ENCODE data around the gene SLC43A1.
A peak's percentile ranks its signal among the peaks of the same experiment; 100 is the strongest.
"Not testable (repeated sequence)": the region's sequence is repeated elsewhere in the genome, so short reads cannot be mapped to it uniquely, and the experiment has no call there.

The SLC43A1 gene

GRCh38 chr11:57460758-57461749 lies 54.4 kb downstream of the SLC43A1 start:
- no peak for DNase-seq (ENCODE audit: low read depth in 2 of 2)

GRCh38 chr11:57460022-57460757 lies 55.3 kb downstream of the SLC43A1 start, which contains the start of gene RTN4RL2:
Gene RTN4RL2 (plus strand): TSS chr11:57460528. CDS start chr11:57460866, 338 bp downstream.
- DNase-seq (ENCODE audit: low read depth in 2 of 2): no peak

GRCh38 chr11:57459164-57460021 lies 56.1 kb downstream of the SLC43A1 start:
- DNase-seq (ENCODE audit: low read depth in 2 of 2): no peak

DNA sequence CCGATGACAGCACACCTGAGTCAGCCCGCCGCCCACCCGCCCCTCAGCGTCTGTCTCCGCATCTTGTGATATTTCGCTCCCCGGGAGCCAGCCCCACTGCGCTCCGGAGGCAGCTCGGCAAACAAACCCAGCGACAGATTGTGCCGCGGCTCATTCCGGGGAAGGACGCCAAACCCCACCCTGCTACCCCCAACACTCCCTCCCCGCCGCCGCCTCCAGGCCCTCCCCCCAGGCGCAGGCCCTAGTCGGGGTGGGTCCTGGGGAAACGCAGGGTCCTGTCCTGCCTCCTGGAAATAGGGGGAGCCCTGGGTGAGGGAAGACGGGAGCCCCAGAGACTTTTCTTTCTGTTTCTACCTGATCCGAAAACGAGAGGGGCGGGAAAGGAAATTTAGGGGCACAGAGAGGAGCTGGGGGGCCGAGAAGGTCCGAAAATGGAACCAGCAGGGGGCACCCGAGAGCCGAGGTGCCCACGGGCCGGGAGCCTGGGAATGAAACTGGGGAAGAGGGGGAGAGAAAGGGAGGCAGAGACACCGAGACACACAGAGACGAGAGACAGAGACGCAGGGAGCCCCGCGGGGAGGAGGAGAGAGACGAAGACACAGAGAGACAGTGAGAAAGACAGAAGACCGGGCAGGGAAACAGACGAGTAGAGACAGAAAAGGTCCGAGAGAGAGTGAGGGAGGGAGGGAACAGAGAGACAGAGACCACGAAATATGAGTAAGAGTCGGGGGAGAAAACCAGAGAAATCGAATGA lies 56.9 kb downstream of the SLC43A1 start:
- no peak for DNase-seq (ENCODE audit: low read depth in 2 of 2)

GRCh38 chr11:57458060-57458409 lies 57.5 kb downstream of the SLC43A1 start:
- DNase-seq (ENCODE audit: low read depth in 2 of 2): no peak

GRCh38 chr11:57457643-57458023 lies 57.9 kb downstream of the SLC43A1 start:
- no peak for DNase-seq (ENCODE audit: low read depth in 2 of 2)

DNA sequence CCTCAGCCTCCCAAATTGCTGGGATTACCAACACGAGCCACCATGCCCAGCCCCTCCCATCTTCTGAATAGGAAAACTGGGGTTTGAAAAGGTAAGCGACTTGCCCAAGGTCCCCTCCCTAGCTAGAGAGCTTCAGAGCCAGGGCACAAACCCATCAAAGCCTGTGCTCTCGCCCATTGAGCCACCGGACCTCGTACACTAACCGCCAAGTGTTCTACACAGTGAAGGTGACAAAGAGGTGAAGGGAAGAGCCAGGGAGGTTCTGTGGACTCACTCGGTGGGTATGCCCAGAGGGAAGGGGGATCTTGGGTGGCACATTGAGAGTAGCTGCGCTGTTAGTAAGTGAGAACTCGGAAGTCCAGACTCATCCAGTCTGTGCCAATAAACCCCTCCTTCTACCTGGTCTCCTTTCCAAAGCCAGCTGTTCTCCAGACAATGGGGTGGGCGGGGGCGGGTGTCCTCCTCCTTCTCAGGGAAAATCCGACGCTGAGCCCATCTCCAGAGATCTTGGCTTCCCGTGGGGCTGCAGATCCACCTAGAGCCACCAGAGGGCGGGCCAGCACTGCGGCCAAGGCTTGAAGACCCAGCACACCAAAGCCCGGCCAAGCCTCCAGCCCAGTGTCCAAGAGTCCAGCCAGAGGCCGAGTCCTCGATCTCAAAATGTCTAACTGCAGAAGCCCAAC lies 58.4 kb downstream of the SLC43A1 start:
- peak in 1 of 2 donors; percentile 65 for DNase-seq (ENCODE audit: low read depth in 2 of 2)

GRCh38 chr11:57453543-57454177 lies 61.8 kb downstream of the SLC43A1 start:
- no peak for DNase-seq (ENCODE audit: low read depth in 2 of 2)

- DNase-seq (ENCODE audit: low read depth in 2 of 2): no peak
Measured at GRCh38 chr11:57446055-57446454, 69.4 kb downstream of the SLC43A1 start.

GRCh38 chr11:57445122-57445394 lies 70.4 kb downstream of the SLC43A1 start:
- DNase-seq (ENCODE audit: low read depth in 2 of 2): not testable (repeated sequence)

DNA sequence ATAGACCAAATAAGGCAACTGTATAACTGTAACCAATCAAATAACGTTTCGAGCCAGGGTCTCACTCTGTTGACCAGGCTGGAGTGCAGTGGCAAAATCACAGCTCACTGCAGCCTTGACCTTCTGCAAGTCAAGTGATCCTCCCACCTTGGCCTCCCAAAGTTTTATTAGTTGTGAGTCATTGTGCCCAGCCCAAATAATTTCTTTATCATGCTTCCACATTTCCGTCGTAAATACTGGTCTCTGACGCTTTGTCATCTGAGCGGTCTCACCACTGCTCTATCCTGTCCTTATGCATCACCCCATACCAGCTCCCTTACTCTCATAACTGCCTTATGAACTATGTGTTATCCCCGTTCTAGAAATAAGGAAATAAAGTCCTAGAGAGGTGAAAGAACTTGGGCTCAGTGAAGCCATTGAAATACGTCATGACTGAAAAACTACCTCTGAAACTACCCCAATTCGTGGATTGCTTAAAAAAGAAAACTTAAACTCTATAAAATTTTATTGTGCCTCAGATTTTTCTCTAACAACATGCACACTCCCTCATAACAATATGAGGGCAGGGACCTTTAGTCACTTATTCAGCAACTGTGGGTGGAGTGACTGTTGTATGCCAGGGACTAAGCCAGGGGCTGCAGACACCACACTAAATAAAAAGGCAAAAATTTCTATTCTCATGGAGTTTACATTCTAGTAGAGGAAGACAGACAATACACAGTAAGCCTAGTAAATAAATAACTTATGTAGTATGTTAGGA lies 71.0 kb downstream of the SLC43A1 start:
- DNase-seq (ENCODE audit: low read depth in 2 of 2): no peak

DNA sequence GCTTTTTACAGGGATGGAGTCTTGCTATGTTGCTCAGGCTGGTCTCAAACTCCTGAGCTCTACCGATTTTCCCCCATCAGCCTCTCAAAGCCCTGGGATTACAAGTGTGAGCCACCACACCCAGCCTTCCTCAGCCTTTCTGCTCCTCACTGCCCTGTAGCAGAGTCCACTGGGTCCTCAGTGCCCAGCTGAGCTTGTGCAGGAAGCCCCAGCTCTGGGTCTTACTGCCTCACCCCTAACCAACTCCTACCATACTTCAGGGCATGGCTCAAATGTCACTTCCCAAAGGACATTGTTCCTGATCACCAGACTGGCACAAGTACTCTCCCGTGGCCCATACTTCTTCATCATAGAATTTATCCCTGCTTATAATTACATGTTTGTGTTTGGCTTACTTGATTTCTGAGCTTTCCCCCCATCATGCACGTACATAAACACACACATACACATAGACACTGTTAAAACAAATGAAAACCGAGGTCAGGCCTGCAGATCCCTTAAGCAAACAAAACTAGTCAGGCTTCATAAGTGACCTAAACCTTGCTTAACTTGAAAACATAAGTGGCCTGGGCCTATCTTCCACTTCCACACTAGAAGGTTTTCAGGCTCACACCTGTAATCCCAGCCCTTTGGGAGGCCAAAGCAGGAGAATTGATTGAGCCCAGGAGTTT lies 74.6 kb downstream of the SLC43A1 start:
- no peak for DNase-seq (ENCODE audit: low read depth in 2 of 2)

DNA sequence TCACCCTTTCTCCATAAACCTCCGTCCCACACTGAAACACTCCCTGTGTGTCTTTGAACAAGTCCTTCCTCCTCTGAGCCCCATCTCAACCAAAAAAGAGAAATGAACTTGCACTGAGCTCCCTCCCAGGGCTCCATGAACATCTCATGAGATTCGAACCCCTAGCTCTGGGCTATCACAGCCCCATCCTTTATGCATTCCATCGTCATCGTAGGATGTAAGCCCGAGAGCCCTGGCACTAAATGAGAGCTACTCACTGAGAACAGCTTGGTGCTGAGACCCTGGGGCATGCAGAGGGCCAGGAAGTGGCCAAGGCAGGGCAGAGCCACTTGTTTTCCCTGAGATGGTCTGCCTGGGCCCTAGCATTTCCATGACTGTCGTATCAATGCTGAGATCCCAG lies 75.7 kb downstream of the SLC43A1 start:
- no peak for DNase-seq (ENCODE audit: low read depth in 2 of 2)

DNA sequence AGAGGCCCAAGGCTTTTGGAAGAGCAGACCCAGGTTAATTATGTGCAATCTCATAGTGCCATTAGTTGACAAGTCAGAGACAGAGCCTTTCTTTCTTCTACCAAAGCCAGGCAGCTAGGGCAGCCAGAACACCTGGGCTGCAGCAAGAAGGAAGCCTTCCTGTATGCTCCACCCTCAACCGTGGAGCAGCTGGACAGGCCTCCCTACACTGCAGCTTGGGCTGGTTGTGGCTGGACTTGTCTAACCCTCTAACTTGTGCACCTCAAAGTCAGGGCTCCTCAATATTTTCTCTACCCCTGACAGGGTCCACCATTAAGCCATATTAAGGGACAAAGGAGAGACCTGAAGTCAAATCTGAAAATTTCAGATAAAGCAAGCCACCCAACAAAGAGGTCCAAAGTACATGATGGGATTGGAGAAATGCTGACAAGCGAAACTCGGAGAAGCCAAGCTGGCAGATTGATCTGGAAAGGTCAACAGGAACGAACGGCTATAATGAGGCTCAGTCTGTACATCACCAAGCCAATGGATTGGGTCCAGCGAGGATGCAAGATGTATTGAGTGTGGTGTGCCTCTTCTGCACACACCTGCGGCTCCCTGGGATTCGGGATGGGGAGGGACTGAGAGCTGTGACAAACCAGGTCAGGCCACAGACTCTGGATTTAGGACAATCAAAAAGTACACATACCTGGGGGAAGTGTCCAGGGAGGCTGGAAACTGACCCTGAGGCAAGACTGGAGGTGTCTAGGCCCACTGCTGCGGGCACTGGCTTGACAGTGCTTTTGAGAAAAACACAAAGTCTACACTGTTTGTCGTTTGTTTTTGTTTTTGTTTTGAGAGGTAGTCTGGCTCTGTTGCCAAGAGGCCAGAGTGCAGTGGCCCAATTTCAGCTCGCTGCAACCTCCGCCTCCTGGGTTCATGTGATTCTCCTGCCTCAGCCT lies 76.9 kb downstream of the SLC43A1 start:
- no peak for DNase-seq (ENCODE audit: low read depth in 2 of 2)

DNA sequence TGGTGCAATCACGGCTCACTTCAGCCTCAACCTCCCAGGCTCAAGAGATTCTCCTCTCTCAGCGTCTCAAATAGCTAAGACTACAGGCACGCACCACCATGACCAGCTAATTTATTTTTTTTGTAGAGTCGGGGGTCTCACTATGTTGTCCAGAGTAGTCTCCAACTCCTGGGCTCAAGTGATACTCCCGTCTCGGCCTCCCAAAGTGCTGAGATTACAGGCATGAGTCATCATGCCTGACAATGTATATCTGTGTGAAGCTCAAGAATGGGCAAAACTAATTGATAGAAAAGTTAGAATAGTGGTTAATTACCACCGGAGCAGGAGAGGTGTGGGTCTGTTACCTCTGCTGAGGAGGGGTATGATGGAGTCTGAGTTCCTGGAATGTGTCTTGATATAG lies 79.5 kb downstream of the SLC43A1 start:
- no peak for DNase-seq (ENCODE audit: low read depth in 2 of 2)

DNA sequence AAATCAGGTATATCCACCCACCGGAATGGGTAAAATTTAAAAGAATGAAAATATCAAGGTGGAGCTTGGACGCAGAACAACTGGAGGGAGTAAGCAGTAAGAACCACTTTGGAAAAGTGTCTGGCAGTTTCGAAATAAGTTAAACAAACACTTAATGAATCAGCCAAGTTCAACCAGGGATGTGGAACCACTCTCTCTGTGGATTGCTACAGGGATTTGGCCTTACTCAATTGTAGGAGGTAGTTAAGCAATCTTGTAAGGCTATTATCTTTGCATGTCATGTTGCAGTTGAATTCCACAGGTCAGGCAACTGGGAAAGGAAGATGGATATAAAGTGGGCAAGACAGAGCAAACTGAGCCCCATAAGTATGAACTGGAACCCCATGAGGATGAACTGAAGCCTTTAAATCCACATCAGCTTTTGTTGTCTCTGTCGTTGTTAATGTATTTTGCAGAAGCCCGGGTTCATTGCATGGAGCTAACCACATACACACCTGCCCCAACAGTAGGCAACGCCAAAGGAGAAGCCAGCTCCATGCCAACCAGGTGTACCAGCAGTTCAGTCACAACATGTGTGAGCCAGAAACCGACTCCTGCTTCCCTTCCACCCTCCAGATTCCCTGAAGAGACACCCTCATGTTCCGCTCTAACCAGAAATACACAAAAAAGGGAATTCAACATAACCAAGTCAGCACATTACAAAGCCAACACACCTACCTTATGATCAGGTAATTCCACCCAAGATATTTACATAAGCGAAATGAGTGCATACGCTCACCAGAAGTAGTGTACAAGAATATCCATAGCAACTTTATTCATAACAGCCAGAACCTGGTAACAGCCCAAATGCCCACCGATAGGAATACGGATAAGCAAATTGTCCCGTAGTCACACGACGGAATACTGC lies 80.6 kb downstream of the SLC43A1 start:
- DNase-seq (ENCODE audit: low read depth in 2 of 2): no peak
